Measurements from ENCODE around the gene ABCD4.
"Not testable (repeated sequence)": the region's sequence is repeated elsewhere in the genome, so short reads cannot be mapped to it uniquely, and the experiment has no call there.

Gene ABCD4

GRCh38 chr14:74333909-74334308, 31.2 kb upstream of the ABCD4 start:
- no peaks in the 10 kb centered on the region for H3K36me3 ChIP-seq (ENCODE audit: control insufficient read depth, insufficient read depth, low read length)
- 90 to 91% methylated on average over 4 of the region's 4 CpGs for WGBS, 2 experiments
- H3K27me3 ChIP-seq (ENCODE audit: control insufficient read depth, insufficient read depth, low read length, poor library complexity, severe bottlenecking) = no peaks in the 10 kb centered on the region
- no peaks in the 10 kb centered on the region for H3K4me1 ChIP-seq (ENCODE audit: control insufficient read depth, insufficient read depth, low read length)
- no peak overlapping the region for H3K27ac ChIP-seq (ENCODE audit: insufficient read depth, low read depth, low read length, poor library complexity, severe bottlenecking)
- H3K4me3 ChIP-seq (ENCODE audit: insufficient read depth, low read depth, low read length) = no peak overlapping the region
- no peaks in the 10 kb centered on the region for H3K9me3 ChIP-seq (ENCODE audit: control insufficient read depth, low read length)

- not testable (repeated sequence) for H3K9me3 ChIP-seq (ENCODE audit: control insufficient read depth, low read length); H3K4me3 ChIP-seq (ENCODE audit: insufficient read depth, low read depth, low read length); H3K27ac ChIP-seq (ENCODE audit: insufficient read depth, low read depth, low read length, poor library complexity, severe bottlenecking); H3K36me3 ChIP-seq (ENCODE audit: control insufficient read depth, insufficient read depth, low read length); H3K27me3 ChIP-seq (ENCODE audit: control insufficient read depth, insufficient read depth, low read length, poor library complexity, severe bottlenecking)
- 83 to 90% methylated on average over 7 of the region's 9 CpGs for WGBS, 2 experiments
- H3K4me1 ChIP-seq (ENCODE audit: control insufficient read depth, insufficient read depth, low read length) = peaks cover 22% of the 10 kb centered on the region
These were observed 27.3 kb upstream of the ABCD4 start for GRCh38 chr14:74329950-74330552.

GRCh38 chr14:74326369-74327152, 23.8 kb upstream of the ABCD4 start:
- no peak overlapping the region for H3K4me3 ChIP-seq (ENCODE audit: insufficient read depth, low read depth, low read length)

DNA sequence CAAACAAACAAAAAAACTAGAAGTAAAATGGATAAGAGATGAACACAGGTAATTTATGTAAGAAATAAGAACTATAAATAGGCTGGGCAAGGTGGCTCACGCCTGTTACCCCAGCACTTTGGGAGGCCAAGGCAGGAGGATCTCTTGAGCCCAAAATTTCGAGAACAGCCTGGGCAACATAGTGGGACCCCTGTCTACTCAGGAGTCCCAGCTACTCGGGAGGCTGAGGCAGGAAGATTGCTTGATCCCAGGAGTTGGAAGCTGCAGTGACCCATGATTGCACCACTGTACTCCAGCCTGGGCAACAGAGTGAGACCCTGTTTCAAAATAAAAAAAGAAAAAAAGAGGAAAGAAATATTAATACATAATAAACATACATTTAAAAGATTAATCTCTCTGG, 22.7 kb upstream of the ABCD4 start:
- Histone ChIP-seq H3K4me3 (ENCODE audit: insufficient read depth, low read depth, low read length) (no peak overlapping the region), H3K27ac (ENCODE audit: insufficient read depth, low read depth, low read length, poor library complexity, severe bottlenecking) (no peak overlapping the region), H3K27me3 (ENCODE audit: control insufficient read depth, insufficient read depth, low read length, poor library complexity, severe bottlenecking) (no peaks in the 10 kb centered on the region), H3K9me3 (ENCODE audit: control insufficient read depth, low read length) (no peaks in the 10 kb centered on the region), H3K36me3 (ENCODE audit: control insufficient read depth, insufficient read depth, low read length) (no peaks in the 10 kb centered on the region), H3K4me1 (ENCODE audit: control insufficient read depth, insufficient read depth, low read length) (peaks cover 22% of the 10 kb centered on the region)
- 85 to 86% methylated on average over 3 of the region's 3 CpGs for WGBS, 2 experiments

More at GRCh38 chr14:74326369-74327152, 23.8 kb upstream of the ABCD4 start:
- no peaks in the 10 kb centered on the region for H3K27me3 ChIP-seq (ENCODE audit: control insufficient read depth, insufficient read depth, low read length, poor library complexity, severe bottlenecking)
- H3K9me3 ChIP-seq (ENCODE audit: control insufficient read depth, low read length) = no peaks in the 10 kb centered on the region
- H3K27ac ChIP-seq (ENCODE audit: insufficient read depth, low read depth, low read length, poor library complexity, severe bottlenecking) = peak overlapping the region; percentile 96
- H3K4me1 ChIP-seq (ENCODE audit: control insufficient read depth, insufficient read depth, low read length) = peaks cover 22% of the 10 kb centered on the region
- H3K36me3 ChIP-seq (ENCODE audit: control insufficient read depth, insufficient read depth, low read length) = no peaks in the 10 kb centered on the region
- 0 to 2% methylated on average over 9 to 10 of the region's 10 CpGs for WGBS, 2 experiments

DNA sequence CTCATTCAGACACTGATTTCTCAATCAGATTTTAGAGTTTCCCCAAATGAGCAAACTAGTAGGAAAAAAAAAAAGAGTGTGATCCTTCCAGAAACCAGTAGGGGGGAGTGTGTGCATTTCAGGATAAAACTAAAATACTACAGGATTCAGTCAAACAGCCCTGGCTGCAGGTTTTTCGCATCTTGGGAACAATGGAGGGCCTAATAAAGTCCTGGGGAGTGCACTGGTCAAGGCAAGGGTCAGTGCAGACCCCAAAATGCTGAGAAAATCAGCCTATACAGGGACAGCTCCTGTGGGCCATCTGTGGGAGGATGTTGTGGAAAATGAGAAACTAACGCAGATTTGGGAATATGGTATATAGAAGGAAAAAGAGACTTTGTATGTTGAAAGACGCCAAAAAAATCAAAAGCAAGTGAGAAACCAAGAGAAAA, 22.2 kb upstream of the ABCD4 start:
- H3K27ac ChIP-seq (ENCODE audit: insufficient read depth, low read depth, low read length, poor library complexity, severe bottlenecking) = no peak overlapping the region
- H3K36me3 ChIP-seq (ENCODE audit: control insufficient read depth, insufficient read depth, low read length) = no peaks in the 10 kb centered on the region
- WGBS, 2 experiments = 58 to 65% methylated on average over 3 of the region's 3 CpGs
- no peaks in the 10 kb centered on the region for H3K9me3 ChIP-seq (ENCODE audit: control insufficient read depth, low read length)
- H3K27me3 ChIP-seq (ENCODE audit: control insufficient read depth, insufficient read depth, low read length, poor library complexity, severe bottlenecking) = no peaks in the 10 kb centered on the region
- H3K4me1 ChIP-seq (ENCODE audit: control insufficient read depth, insufficient read depth, low read length) = peaks cover 22% of the 10 kb centered on the region
- H3K4me3 ChIP-seq (ENCODE audit: insufficient read depth, low read depth, low read length) = no peak overlapping the region

- Histone ChIP-seq H3K9me3 (ENCODE audit: control insufficient read depth, low read length) (no peaks in the 10 kb centered on the region), H3K27ac (ENCODE audit: insufficient read depth, low read depth, low read length, poor library complexity, severe bottlenecking) (no peak overlapping the region), H3K4me1 (ENCODE audit: control insufficient read depth, insufficient read depth, low read length) (no peaks in the 10 kb centered on the region), H3K36me3 (ENCODE audit: control insufficient read depth, insufficient read depth, low read length) (no peaks in the 10 kb centered on the region), H3K27me3 (ENCODE audit: control insufficient read depth, insufficient read depth, low read length, poor library complexity, severe bottlenecking) (no peaks in the 10 kb centered on the region), H3K4me3 (ENCODE audit: insufficient read depth, low read depth, low read length) (no peak overlapping the region)
- WGBS, 2 experiments = 96 to 98% methylated on average over 4 of the region's 4 CpGs
These were observed 11.8 kb upstream of the ABCD4 start for GRCh38 chr14:74314576-74314975.

DNA sequence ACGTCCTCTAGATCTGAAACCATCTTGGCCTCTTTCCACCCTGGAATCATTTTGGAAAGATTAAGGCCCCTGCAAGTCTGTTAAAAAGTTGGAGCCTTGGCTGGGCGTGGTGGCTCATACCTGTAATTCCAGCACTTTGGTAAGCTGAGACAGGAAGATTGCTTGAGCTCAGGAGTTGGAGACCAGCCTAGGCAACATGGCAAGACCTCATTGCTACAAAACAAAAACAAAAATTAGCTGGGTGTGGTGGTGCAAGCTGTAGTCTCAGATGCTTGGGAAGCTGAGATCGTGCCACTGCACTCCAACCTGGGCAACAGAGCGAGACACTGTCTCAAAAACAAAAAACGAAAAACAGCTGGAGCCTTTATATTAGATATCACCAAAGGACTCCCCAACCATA, 10.9 kb upstream of the ABCD4 start:
- H3K9me3 ChIP-seq (ENCODE audit: control insufficient read depth, low read length) = no peaks in the 10 kb centered on the region

DNA sequence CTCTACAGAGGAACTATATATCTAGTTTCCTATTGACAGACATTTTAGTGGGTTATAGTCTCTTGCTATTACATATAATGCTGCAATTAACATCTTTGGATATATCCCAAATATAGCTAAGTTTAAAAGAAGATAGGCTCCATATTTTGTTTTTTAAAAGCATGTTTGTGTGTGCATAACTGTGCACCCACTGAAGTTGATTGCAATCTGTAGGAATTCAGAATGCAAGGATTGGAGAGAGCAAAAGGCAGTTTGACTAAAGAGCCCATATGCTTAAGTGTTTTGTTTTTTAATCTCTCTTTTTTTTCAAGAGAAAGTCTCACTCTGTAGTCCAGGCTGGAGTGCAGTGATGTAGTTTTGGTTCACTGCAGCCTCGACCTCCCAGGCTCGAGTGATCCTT, 9.4 kb upstream of the ABCD4 start:
- 92 to 94% methylated on average over 2 of the region's 2 CpGs for whole genome bisulfite sequencing, 2 experiments

More for the DNA sequence above, 10.9 kb upstream of the ABCD4 start:
- Histone ChIP-seq H3K4me3 (ENCODE audit: insufficient read depth, low read depth, low read length) (no peak overlapping the region), H3K27me3 (ENCODE audit: control insufficient read depth, insufficient read depth, low read length, poor library complexity, severe bottlenecking) (no peaks in the 10 kb centered on the region), H3K36me3 (ENCODE audit: control insufficient read depth, insufficient read depth, low read length) (no peaks in the 10 kb centered on the region), H3K4me1 (ENCODE audit: control insufficient read depth, insufficient read depth, low read length) (no peaks in the 10 kb centered on the region), H3K27ac (ENCODE audit: insufficient read depth, low read depth, low read length, poor library complexity, severe bottlenecking) (no peak overlapping the region)
- WGBS, 2 experiments = 85 to 92% methylated on average over 3 to 5 of the region's 5 CpGs

GRCh38 chr14:74309125-74310022, 6.6 kb upstream of the ABCD4 start:
- no peaks in the 10 kb centered on the region for H3K4me1 ChIP-seq (ENCODE audit: control insufficient read depth, insufficient read depth, low read length)
- WGBS, 2 experiments = 93 to 97% methylated on average over 7 of the region's 8 CpGs
- H3K4me3 ChIP-seq (ENCODE audit: insufficient read depth, low read depth, low read length) = no peak overlapping the region
- no peaks in the 10 kb centered on the region for H3K27me3 ChIP-seq (ENCODE audit: control insufficient read depth, insufficient read depth, low read length, poor library complexity, severe bottlenecking)
- no peaks in the 10 kb centered on the region for H3K36me3 ChIP-seq (ENCODE audit: control insufficient read depth, insufficient read depth, low read length)
- H3K27ac ChIP-seq (ENCODE audit: insufficient read depth, low read depth, low read length, poor library complexity, severe bottlenecking) = no peak overlapping the region
- no peaks in the 10 kb centered on the region for H3K9me3 ChIP-seq (ENCODE audit: control insufficient read depth, low read length)

More for the DNA sequence above, 9.4 kb upstream of the ABCD4 start:
- Histone ChIP-seq H3K4me1 (ENCODE audit: control insufficient read depth, insufficient read depth, low read length) (no peaks in the 10 kb centered on the region), H3K9me3 (ENCODE audit: control insufficient read depth, low read length) (no peaks in the 10 kb centered on the region), H3K36me3 (ENCODE audit: control insufficient read depth, insufficient read depth, low read length) (no peaks in the 10 kb centered on the region), H3K27me3 (ENCODE audit: control insufficient read depth, insufficient read depth, low read length, poor library complexity, severe bottlenecking) (no peaks in the 10 kb centered on the region), H3K27ac (ENCODE audit: insufficient read depth, low read depth, low read length, poor library complexity, severe bottlenecking) (no peak overlapping the region), H3K4me3 (ENCODE audit: insufficient read depth, low read depth, low read length) (no peak overlapping the region)

GRCh38 chr14:74308695-74309094, 6.0 kb upstream of the ABCD4 start:
- WGBS, 2 experiments = 91 to 92% methylated on average over 5 of the region's 5 CpGs
- Histone ChIP-seq H3K36me3 (ENCODE audit: control insufficient read depth, insufficient read depth, low read length) (no peaks in the 10 kb centered on the region), H3K27me3 (ENCODE audit: control insufficient read depth, insufficient read depth, low read length, poor library complexity, severe bottlenecking) (no peaks in the 10 kb centered on the region), H3K9me3 (ENCODE audit: control insufficient read depth, low read length) (no peaks in the 10 kb centered on the region), H3K4me1 (ENCODE audit: control insufficient read depth, insufficient read depth, low read length) (no peaks in the 10 kb centered on the region), H3K4me3 (ENCODE audit: insufficient read depth, low read depth, low read length) (no peak overlapping the region), H3K27ac (ENCODE audit: insufficient read depth, low read depth, low read length, poor library complexity, severe bottlenecking) (no peak overlapping the region)

All from ectodermal cell (in vitro differentiated cells).